Stomach smooth muscle (tissue), 2 donors: ENCODE measurements around the gene PPP1R12B.
"Not testable (repeated sequence)": the region's sequence is repeated elsewhere in the genome, so short reads cannot be mapped to it uniquely, and the experiment has no call there.

Experiments
- H3K27ac ChIP-seq: one replicate; pipeline ENCODE4 v1.7.0; 2013; ENCODE audit warnings: mild to moderate bottlenecking, low read length, inconsistent platforms
- H3K27me3 ChIP-seq, 2 donors: one replicate each; pipeline ENCODE4 v1.7.0; 2013; ENCODE audit warnings: low read length in 2 of 2; ENCODE audit not compliant: insufficient read depth in 2 of 2, control insufficient read depth in 1 of 2
- H3K36me3 ChIP-seq, 2 donors: one replicate each; pipeline ENCODE4 v1.7.0; 2013; ENCODE audit warnings: low read length in 2 of 2; ENCODE audit not compliant: control insufficient read depth in 2 of 2, insufficient read depth in 2 of 2
- H3K4me1 ChIP-seq: one replicate; pipeline ENCODE4 v1.7.0; 2013; ENCODE audit warnings: low read length; ENCODE audit not compliant: control insufficient read depth, insufficient read depth
- H3K4me3 ChIP-seq, 2 donors: one replicate each; pipeline ENCODE4 v1.7.0; 2013; ENCODE audit warnings: low read length in 2 of 2
- H3K9ac ChIP-seq, 2 donors: one replicate each; pipeline ENCODE4 v1.7.0; 2013; ENCODE audit warnings: low read length in 2 of 2, mild to moderate bottlenecking in 1 of 2
- H3K9me3 ChIP-seq, 2 donors: one replicate each; pipeline ENCODE4 v1.7.0; 2013; ENCODE audit warnings: low read length in 2 of 2; ENCODE audit not compliant: control insufficient read depth in 2 of 2
- donor health status: healthy.
- donor health status: Pancreatic carcinoma.

The PPP1R12B gene

GRCh38 chr1:202637321-202638018, 289.0 kb downstream of the PPP1R12B start:
- peaks cover 16 to 29% of the 10 kb centered on the region in 2 donors for H3K27me3 ChIP-seq
- H3K4me3 ChIP-seq, H3K9ac ChIP-seq, H3K27ac ChIP-seq, H3K9me3 ChIP-seq, H3K36me3 ChIP-seq, H3K4me1 ChIP-seq: not testable (repeated sequence)

- Histone ChIP-seq H3K4me1 (peaks cover 9% of the 10 kb centered on the region), H3K27ac (no peak overlapping the region), H3K9me3 (no peaks in the 10 kb centered on the region), H3K36me3 (no peaks in the 10 kb centered on the region), H3K27me3 (peaks cover 22 to 35% of the 10 kb centered on the region in 2 donors), H3K4me3 (no peak overlapping the region), H3K9ac (no peak overlapping the region)
These were observed 289.7 kb downstream of the PPP1R12B start for GRCh38 chr1:202638019-202638700.

DNA sequence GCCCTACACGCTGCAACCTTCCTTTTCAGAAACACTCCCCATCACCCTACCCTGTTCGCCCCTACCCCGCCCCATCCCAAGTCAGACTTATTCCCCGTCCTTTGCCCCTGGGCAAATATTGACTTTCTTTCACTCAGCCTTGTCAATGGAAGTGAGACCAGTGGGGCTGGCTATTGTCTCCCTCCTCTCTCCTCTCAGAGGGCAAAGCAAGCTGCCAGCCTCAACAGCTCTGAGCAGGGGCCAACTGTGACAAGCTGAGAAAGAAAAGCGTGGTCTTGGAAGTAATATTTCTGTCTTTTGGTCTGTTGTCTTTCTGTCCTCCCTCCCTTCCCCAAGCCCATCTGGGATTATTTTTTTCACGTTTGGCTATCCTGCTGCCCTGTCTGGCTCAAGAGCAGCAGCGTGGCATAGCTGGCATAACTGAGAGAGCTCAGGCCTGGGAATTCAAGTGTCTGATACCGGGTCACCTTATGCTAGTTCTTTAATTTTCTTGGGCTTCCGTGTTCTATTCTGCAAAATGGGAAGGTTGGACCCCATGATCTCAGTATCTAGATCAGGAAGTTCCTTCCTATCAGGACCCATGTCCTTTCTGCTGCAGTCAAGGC, 290.3 kb downstream of the PPP1R12B start:
- not testable (repeated sequence) for H3K36me3 ChIP-seq, H3K4me3 ChIP-seq, H3K27ac ChIP-seq, H3K9ac ChIP-seq, H3K9me3 ChIP-seq
- peaks cover 22 to 40% of the 10 kb centered on the region in 2 donors for H3K27me3 ChIP-seq
- peaks cover 15% of the 10 kb centered on the region for H3K4me1 ChIP-seq

DNA sequence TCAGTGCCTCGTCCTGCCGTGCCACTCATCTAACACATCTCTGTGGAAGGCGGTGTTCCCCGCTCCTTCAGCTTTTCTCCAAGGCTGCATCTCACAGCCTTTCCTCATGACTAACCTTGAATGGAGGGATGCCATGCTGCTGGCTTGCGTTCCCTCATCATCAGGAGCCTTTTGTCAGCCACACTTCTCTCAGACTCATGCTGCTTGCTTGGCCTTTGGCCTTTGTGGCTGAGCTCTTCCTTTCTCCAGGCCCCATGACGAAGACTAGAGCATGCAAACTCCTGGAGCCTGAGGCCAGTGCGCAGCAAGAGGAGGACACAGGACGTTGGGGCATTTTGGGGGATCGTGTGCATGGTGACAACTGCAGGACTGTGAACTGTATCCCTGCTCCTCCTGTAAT, 291.0 kb downstream of the PPP1R12B start:
- Histone ChIP-seq H3K9ac (no peak overlapping the region), H3K9me3 (no peaks in the 10 kb centered on the region), H3K4me1 (peaks cover 21% of the 10 kb centered on the region), H3K36me3 (no peaks in the 10 kb centered on the region), H3K27me3 (peaks cover 27 to 47% of the 10 kb centered on the region in 2 donors), H3K4me3 (no peak overlapping the region), H3K27ac (no peak overlapping the region)

- peak overlapping the region; percentile 43 to 63 for H3K4me3 ChIP-seq
- H3K9ac ChIP-seq = no peak overlapping the region
- no peaks in the 10 kb centered on the region for H3K36me3 ChIP-seq
- no peaks in the 10 kb centered on the region for H3K9me3 ChIP-seq
- H3K4me1 ChIP-seq = peaks cover 21% of the 10 kb centered on the region
- no peak overlapping the region for H3K27ac ChIP-seq
- peaks cover 41 to 52% of the 10 kb centered on the region in 2 donors for H3K27me3 ChIP-seq
These were observed 293.7 kb downstream of the PPP1R12B start for GRCh38 chr1:202642212-202642611.
